ACC112 (cell line): ENCODE data around the gene PTPN9.
"Not testable (repeated sequence)": the region's sequence is repeated elsewhere in the genome, so short reads cannot be mapped to it uniquely, and the experiment has no call there.

ENCODE experiments used
- H2AFZ ChIP-seq: fragments of 200-600 bp; sonication (generic); one replicate; pipeline ENCODE4 v1.6.0; 2017; ENCODE audit warnings: antibody characterized with exemption, low read length; ENCODE audit not compliant: unreplicated experiment
- H3K27ac ChIP-seq: fragments of 200-600 bp; sonication (generic); 2 replicates; pipeline ENCODE4 v1.5.1; 2014; ENCODE audit warnings: low read depth, mild to moderate bottlenecking, antibody characterized with exemption, low read length, moderate library complexity
- H3K27me3 ChIP-seq: fragments of 200-600 bp; sonication (generic); 2 replicates; pipeline ENCODE4 v1.6.1; 2014; ENCODE audit warnings: mild to moderate bottlenecking, antibody characterized with exemption, low read length, moderate library complexity, mixed read lengths; ENCODE audit not compliant: insufficient read depth
- H3K36me3 ChIP-seq: fragments of 200-600 bp; sonication (generic); 2 replicates; pipeline ENCODE4 v1.6.1; 2016; ENCODE audit warnings: mild to moderate bottlenecking, antibody characterized with exemption, low read length, moderate library complexity, mixed read lengths; ENCODE audit not compliant: insufficient read depth
- H3K4me1 ChIP-seq: fragments of 200-600 bp; sonication (generic); one replicate; pipeline ENCODE4 v1.6.1; 2016; ENCODE audit warnings: low read length, mixed read lengths; ENCODE audit not compliant: insufficient read depth, unreplicated experiment, control insufficient read depth
- H3K4me3 ChIP-seq: fragments of 200-600 bp; sonication (generic); 2 replicates; pipeline ENCODE4 v1.5.1; 2014; ENCODE audit warnings: mild to moderate bottlenecking, low read depth, low read length
- H3K79me2 ChIP-seq: fragments of 200-600 bp; sonication (generic); one replicate; pipeline ENCODE4 v1.6.0; 2016; ENCODE audit warnings: low read length; ENCODE audit not compliant: control insufficient read depth, unreplicated experiment, insufficient read depth

Gene PTPN9

DNA sequence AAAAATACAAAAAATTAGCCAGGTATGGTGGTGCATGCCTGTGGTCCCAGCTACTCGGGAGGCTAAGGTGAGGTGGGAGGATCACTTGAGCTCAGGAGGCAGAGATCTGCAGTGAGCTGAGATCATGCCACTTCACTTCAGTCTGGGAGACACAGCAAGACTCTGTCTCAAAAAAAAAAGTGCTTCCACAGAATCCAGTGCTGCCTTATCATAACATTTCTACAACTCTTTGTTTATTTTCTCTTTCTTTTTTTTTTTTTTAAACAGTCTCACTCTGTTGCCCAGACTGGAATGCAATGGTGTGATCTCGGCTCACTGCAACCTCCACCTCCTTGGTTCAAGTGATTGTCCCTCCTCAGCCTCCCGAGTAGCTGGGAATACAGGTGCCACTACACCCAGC is 53.4 kb downstream of the PTPN9 start:
- H2AFZ ChIP-seq, H3K27me3 ChIP-seq, H3K27ac ChIP-seq, H3K4me3 ChIP-seq, H3K4me1 ChIP-seq: not testable (repeated sequence)
- Histone ChIP-seq H3K36me3 (peaks cover 14% of the 10 kb centered on the region), H3K79me2 (peaks cover 28% of the 10 kb centered on the region)

DNA sequence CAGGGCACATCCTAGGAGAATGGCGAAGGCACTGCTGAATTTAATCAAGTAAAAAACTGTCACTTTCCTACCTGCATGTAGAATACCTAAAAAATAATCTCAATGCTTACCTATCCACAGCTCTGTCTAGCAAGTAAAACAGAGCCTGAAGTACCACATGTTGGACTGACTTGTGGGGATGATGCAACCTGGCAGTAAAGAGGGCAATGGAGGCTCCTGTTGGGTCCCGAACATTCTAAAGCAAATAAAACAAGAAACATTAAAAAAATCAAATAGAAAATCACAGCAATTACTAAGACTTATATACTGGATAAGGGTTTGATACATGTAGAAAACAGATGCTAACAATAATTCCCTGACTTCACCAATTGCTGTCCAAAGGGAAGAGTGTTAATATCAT is 56.1 kb downstream of the PTPN9 start:
- Histone ChIP-seq H3K79me2 (peaks cover 13% of the 10 kb centered on the region), H3K36me3 (peaks cover 22% of the 10 kb centered on the region), H2AFZ (no peak overlapping the region), H3K4me3 (no peak overlapping the region), H3K27ac (no peak overlapping the region), H3K27me3 (no peaks in the 10 kb centered on the region), H3K4me1 (no peaks in the 10 kb centered on the region)

DNA sequence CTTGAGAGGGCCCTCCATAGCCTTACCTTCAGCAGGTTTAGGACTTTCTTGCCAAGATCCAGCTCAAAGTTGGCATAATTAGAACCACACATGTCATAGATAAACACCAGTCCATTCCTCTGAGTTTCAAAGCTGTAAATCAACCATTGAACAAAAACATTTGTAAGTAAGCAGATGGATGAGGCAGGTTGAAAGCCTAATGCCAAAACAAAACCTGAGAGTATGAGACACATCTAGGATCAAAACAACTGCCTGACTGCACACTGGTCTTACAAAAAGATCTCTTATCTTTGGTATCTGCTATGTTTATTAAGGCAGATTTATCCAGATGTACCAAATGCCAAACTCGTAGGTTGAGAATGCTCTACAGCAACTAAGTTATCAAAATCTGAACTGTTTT is 61.9 kb downstream of the PTPN9 start:
- H3K27ac ChIP-seq: no peak overlapping the region
- no peaks in the 10 kb centered on the region for H3K27me3 ChIP-seq
- H3K4me1 ChIP-seq: no peaks in the 10 kb centered on the region
- H3K36me3 ChIP-seq: peaks cover 24% of the 10 kb centered on the region
- no peak overlapping the region for H2AFZ ChIP-seq
- no peak overlapping the region for H3K4me3 ChIP-seq
- H3K79me2 ChIP-seq: no peaks in the 10 kb centered on the region

DNA sequence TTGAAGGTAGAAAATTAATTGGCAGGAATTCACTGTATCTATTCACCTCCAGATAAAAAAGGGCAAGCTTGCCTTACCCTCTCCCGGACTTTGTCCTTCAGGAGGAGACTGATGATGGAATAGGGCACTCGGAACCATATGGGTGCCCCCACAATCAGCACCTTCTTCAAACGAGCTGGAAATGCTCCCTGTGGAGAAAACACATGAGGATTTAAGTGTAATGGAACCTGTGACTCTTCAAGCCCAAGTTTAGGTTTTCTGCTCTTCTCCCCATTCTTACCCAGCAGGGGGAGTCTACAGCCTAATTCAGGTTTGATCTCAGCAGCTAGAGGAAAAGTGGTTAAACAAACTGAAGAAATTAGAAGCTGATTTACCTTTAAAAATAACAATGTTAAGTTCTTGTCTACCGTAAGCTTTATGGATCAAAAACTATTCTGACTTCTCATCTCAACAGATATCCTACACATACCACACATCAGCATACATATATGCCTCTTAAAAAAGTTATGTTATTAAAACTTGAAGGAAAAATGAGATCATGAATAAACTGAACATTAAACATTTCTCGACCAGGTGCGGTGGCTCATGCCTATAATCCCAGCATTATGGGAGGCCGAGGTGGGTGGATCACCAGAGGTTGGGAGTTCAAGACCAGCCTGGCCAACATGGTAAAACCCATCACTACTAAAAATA is 70.1 kb downstream of the PTPN9 start:
- Histone ChIP-seq H3K27ac (no peak overlapping the region), H3K79me2 (no peaks in the 10 kb centered on the region), H2AFZ (no peak overlapping the region), H3K36me3 (peaks cover 22% of the 10 kb centered on the region), H3K4me3 (no peak overlapping the region), H3K4me1 (no peaks in the 10 kb centered on the region), H3K27me3 (no peaks in the 10 kb centered on the region)

DNA sequence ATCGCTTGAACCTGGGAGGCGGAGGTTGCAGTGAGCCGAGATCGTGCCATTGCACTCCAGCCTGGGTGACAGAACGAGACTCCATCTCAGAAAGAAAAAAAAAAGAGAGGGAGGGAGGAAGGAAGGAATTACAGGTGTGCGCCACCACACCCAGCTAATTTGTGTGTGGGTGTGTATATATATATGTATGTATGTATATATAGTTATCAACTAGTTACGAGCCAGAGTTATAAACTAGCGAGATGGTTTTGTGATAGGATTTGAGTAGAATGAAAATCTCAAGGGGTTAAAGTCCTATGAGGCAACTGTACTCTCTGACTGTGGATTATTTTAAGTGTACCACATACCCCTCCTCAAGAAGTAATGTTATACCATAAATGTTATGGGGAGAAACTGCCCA is 76.8 kb downstream of the PTPN9 start:
- Histone ChIP-seq H2AFZ (no peak overlapping the region), H3K79me2 (no peaks in the 10 kb centered on the region), H3K4me3 (no peak overlapping the region), H3K27ac (no peak overlapping the region), H3K4me1 (no peaks in the 10 kb centered on the region), H3K27me3 (no peaks in the 10 kb centered on the region), H3K36me3 (peaks cover 25% of the 10 kb centered on the region)

DNA sequence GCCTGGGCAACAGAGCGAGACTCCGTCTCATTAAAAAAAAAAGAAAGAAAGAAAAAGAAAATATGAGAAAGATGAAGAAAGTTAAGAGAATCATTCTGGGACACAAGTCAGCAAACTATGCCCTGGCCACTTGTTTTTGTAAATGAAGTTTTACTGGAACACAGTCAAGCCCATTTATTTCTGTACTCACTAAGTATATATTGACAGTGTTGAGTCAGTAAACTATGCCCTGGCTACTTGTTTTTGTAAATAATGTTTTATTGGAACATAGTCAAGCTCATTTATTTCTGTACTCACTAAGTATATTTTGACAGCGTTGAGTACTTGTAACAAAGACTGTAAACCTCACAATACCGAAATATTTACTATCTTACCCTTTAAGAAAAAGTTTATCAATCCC is 85.4 kb downstream of the PTPN9 start:
- H3K79me2 ChIP-seq: no peaks in the 10 kb centered on the region
- peaks cover 24% of the 10 kb centered on the region for H3K36me3 ChIP-seq
- H3K27ac ChIP-seq: no peak overlapping the region
- H3K4me3 ChIP-seq: no peak overlapping the region
- no peak overlapping the region for H2AFZ ChIP-seq
- no peaks in the 10 kb centered on the region for H3K27me3 ChIP-seq
- H3K4me1 ChIP-seq: no peaks in the 10 kb centered on the region

DNA sequence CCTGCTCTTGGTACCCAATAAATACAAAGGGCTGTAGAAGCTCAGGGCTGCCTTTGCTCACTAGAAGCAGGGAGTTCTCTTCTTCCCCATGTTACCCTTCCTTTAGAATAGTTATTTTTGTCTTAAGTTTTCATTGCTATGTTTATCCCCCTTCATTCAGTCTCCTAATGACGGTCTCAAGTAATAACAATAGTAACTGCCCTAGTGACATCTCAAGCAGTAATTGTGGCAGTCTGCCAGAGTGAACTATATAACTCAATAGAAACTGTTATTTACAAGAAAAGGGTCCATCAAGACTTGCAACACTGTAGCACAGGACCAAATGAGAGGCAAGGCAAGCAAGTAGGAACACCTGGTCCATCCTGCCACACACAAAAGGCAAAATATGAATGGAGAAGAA is 95.2 kb downstream of the PTPN9 start:
- H3K4me3 ChIP-seq: no peak overlapping the region
- no peak overlapping the region for H2AFZ ChIP-seq
- no peak overlapping the region for H3K27ac ChIP-seq
- H3K36me3 ChIP-seq: peaks cover 32% of the 10 kb centered on the region
- no peaks in the 10 kb centered on the region for H3K4me1 ChIP-seq
- no peaks in the 10 kb centered on the region for H3K27me3 ChIP-seq
- H3K79me2 ChIP-seq: no peaks in the 10 kb centered on the region

DNA sequence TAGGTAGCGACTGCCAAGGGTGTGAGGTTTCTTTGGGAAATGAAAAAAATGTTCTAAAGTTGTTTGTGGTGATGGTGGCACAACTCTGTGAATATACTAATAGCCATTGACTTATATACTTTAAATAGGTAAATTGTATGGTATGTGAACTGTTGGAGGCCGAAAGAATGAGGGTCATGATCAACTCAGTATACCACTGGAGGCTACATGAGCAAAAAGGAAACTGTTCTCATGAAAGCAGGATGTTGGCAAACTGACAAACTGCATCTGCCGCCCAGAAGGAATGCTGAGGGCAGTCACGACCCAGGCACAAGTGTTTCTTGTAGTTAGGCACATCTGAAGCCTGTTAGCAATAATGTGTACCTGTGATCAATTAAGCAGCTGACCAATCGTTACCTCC is 95.6 kb downstream of the PTPN9 start:
- H3K4me3 ChIP-seq, H2AFZ ChIP-seq, H3K27ac ChIP-seq, H3K79me2 ChIP-seq, H3K4me1 ChIP-seq, H3K27me3 ChIP-seq: not testable (repeated sequence)
- H3K36me3 ChIP-seq: peaks cover 34% of the 10 kb centered on the region

DNA sequence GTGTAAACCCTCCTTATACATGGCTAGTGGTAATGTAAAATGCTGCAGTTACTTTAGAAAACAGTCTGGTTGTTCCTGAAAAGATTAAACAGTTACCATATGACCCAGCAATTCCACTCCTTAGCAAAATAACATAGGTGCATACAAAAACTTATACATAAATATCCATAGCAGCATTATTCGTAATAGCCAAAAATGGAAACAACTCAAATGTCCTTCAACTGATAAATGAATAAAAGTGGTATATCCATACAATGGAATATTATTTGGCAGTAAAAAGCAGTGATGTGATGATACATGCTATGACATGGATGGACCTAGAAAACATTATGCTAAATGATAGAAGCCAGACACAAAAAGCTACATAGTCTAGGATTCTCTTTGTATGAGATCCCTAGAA is 96.0 kb downstream of the PTPN9 start:
- Histone ChIP-seq H3K79me2 (no peaks in the 10 kb centered on the region), H3K27me3 (no peaks in the 10 kb centered on the region), H3K27ac (no peak overlapping the region), H3K4me3 (no peak overlapping the region), H2AFZ (no peak overlapping the region), H3K36me3 (peaks cover 34% of the 10 kb centered on the region), H3K4me1 (no peaks in the 10 kb centered on the region)

DNA sequence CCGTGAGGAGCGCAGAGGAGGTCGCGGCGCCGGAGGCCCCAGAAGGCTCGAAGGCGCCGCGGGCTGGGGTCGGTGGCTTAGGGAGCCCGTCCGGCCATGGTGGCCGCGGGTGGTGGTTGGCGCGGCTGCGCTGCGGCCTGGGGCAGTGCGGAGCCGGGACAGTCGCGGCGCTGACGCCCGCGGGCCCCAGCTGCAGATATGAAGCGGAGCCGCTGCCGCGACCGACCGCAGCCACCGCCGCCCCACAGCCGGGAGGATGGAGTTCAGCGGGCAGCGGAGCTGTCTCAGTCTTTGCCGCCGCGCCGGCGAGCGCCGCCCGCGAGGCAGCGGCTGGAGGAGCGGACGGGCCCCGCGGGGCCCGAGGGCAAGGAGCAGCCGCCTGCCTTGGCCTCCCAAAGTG is 98.7 kb downstream of the PTPN9 start:
- H3K36me3 ChIP-seq: peaks cover 31% of the 10 kb centered on the region
- not testable (repeated sequence) for H3K79me2 ChIP-seq

DNA sequence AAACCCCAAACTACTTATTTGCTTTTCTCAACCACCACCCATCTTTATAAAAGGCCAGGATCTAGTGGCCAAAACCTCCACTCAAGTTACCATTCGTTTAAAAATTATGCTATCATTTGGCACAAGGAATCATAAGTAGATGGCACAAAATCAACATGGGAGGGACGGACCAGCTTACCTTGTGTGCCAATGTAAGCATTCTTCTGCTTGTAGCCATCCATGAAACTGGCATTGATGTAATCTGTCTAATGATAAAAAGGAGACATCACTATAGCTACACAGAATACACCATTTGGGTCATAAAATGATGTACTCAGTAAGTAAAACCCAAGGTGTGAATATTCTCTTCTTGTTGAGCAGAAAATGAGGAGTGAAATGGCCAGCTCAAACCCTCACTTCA is 99.4 kb downstream of the PTPN9 start:
- Histone ChIP-seq H2AFZ (no peak overlapping the region), H3K4me3 (no peak overlapping the region), H3K4me1 (no peaks in the 10 kb centered on the region), H3K79me2 (no peaks in the 10 kb centered on the region), H3K27me3 (no peaks in the 10 kb centered on the region), H3K27ac (no peak overlapping the region), H3K36me3 (peaks cover 30% of the 10 kb centered on the region)

More for the DNA sequence above, 98.7 kb downstream of the PTPN9 start:
- not testable (repeated sequence) for H3K4me3 ChIP-seq, H3K4me1 ChIP-seq, H2AFZ ChIP-seq, H3K27ac ChIP-seq, H3K27me3 ChIP-seq
